AG10803 (cell line): ENCODE results near the gene MYO3B.
"Not testable (repeated sequence)": the region's sequence is repeated elsewhere in the genome, so short reads cannot be mapped to it uniquely, and the experiment has no call there.

Experiments
- DNase-seq: peaks from one replicate; pipeline ENCODE4 v3.0.0; 2010; ENCODE audit warnings: low read depth
- H3K4me3 ChIP-seq: 2 replicates; pipeline ENCODE4 v1.5.1; 2011; ENCODE audit warnings: mild to moderate bottlenecking, low read length, control low read depth
- CTCF ChIP-seq: conservative IDR thresholded peaks from 2 replicates; pipeline ENCODE4 v1.5.1; 2011; ENCODE audit warnings: mild to moderate bottlenecking, low read length, control low read depth, inconsistent platforms

Gene MYO3B

DNA sequence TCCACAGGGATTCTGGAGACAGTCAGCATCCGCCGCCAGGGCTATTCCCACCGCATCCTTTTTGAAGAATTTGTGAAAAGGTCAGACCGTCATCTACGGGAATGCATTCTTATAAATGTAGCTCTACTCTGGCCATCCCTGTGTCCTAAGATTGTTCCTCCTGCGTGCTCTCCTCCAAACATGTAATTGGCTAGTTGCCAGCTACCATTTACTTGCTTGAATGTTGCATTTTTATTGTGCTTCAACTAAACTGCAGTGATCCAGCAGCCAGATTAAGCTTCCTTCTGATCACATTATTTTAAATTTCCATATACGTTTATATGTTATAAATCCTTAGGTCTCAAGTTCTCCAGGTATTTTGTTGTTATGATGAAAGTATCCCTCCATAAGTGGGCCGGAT is 288.7 kb downstream of the MYO3B start:
- H3K4me3 ChIP-seq: no peak overlapping the region
- DNase-seq: no peak
- TF ChIP-seq CTCF: no peak

DNA sequence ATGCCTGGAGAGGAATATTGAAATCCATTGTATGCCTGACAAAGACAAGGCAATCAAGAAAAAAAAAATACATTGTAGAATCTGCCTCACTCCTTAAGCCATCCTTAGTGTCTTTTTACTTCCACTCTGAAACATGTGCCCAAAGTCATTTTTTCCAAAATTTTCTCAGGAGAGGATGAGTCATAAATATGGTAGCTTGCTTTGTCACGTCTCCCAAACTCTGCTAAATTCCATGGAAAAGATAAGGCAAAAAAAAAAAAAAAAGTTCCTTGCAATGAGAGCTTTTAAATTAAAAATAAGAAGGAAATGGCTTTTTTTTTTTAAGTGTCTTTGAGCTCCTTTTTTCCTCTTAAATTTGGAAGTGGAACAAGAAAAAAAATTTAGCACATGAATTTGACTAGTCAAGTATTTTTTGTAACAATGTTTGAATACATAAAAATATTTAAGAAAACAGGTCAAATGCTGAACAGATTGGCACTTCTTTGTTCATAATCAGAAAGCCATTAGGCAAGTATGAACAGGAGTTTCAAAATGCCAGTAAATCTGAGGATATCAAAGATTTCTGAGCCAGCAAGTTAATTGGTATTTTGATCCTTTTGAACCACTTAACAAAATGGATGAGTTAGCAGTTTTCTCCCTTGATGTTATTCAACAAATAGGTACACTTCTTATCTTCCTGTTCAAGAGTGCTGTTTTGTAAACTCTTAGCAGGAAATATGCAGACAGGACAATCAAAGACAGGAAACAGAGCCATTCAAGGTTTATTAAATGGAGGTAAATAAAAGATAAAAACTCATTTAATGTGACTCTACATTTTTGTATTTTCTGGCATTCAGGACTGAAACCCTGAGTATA is 289.8 kb downstream of the MYO3B start:
- H3K4me3 ChIP-seq: no peak overlapping the region
- TF ChIP-seq CTCF: no peak
- DNase-seq: no peak

- DNase-seq: no peak
- no peak for TF ChIP-seq CTCF
- H3K4me3 ChIP-seq: no peak overlapping the region
These were observed 290.6 kb downstream of the MYO3B start for GRCh38 chr2:170468557-170468956.

DNA sequence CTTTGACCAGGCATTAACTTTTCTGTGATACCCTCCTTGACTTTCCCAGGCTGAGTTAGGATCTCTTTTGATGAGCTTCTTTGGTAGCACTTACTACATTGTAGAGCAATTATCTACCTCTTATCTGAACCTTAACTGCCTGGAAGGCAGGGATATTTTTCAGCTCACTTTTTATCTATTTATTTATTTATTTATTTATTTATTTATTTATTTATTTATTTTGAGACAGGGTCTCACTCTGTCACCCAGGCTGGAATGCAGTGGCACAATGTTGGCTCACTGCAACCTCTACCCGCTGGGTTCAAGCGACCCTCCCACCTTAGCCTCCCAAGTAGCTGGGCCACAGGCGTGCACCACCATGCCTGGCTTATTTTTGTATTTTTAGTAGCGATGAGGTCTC is 294.6 kb downstream of the MYO3B start:
- not testable (repeated sequence) for H3K4me3 ChIP-seq, DNase-seq

DNA sequence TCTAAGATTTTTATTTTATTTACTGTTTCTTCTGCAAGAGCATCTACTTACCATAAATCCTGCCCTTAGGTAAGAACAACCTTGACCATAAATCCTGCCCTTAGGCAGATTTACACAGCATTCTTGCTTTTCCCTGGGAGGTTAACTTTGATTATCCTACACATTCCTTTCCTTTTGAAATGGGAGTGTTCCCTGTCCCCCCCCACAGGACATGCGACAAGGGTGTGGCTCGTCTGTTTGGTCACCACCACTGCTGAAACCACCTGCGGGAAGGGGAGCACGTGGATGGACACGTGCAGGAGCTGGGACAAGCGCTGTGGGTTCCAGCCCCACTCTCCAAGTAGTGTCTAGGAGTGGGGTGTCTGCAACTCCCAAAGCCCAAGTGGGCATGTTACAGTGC is 297.9 kb downstream of the MYO3B start:
- no peak overlapping the region for H3K4me3 ChIP-seq
- no peak for TF ChIP-seq CTCF
- no peak for DNase-seq

GRCh38 chr2:170477630-170478029 is 299.7 kb downstream of the MYO3B start:
- H3K4me3 ChIP-seq: no peak overlapping the region
- TF ChIP-seq CTCF: no peak
- no peak for DNase-seq

DNA sequence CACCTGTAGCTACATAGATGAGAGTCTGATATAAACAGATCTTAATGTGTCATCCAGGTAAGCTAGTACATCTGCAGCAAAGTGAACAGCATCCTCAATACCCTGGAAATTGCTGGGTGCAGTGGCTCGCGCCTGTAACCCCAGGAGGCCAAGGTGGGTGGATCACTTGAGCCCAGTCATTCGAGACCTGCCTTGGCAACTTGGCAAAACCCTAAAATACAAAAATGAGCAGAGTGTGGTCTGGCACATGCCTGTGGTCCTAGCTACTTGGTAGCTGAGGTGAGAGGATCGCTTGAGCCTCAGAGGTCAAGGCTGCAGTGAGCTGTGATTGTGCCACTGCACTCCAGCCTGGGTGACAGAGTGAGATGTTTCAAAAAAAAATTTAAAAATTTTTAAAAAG is 303.3 kb downstream of the MYO3B start:
- DNase-seq: no peak
- no peak overlapping the region for H3K4me3 ChIP-seq
- TF ChIP-seq CTCF: no peak
